Smooth muscle cell (in vitro differentiated cells): ENCODE results near the gene ZNF143. TPM values are rescaled to one million over a fixed set of nuclear protein-coding genes. Genes with fewer than 3 reads are reported as not detected.
"Not testable (repeated sequence)": the region's sequence is repeated elsewhere in the genome, so short reads cannot be mapped to it uniquely, and the experiment has no call there.

Experiments
- DNase-seq: peaks from one replicate; lab custom pipeline; 2025; ENCODE audit not compliant: unreplicated experiment; lab: John Stamatoyannopoulos, UW
- H2AFZ ChIP-seq: fragments of 200-600 bp; sonication (generic); 2 replicates; pipeline ENCODE4 v1.6.0; 2016; ENCODE audit warnings: antibody characterized with exemption, low read depth, mild to moderate bottlenecking
- H3F3A ChIP-seq: fragments of 200-600 bp; sonication (generic); 2 replicates; pipeline ENCODE4 v1.6.0; 2017; ENCODE audit warnings: antibody characterized with exemption, low read depth
- H3K27ac ChIP-seq: fragments of 200-600 bp; sonication (generic); 2 replicates; pipeline ENCODE4 v1.5.1; 2016; ENCODE audit warnings: low read depth, mild to moderate bottlenecking
- H3K27me3 ChIP-seq: fragments of 200-600 bp; sonication (generic); 2 replicates; pipeline ENCODE4 v1.6.1; 2016; ENCODE audit warnings: low read depth, mild to moderate bottlenecking
- H3K36me3 ChIP-seq: fragments of 200-600 bp; sonication (generic); 2 replicates; pipeline ENCODE4 v1.5.1; 2016; ENCODE audit warnings: low read depth
- H3K4me1 ChIP-seq: fragments of 200-600 bp; sonication (generic); 2 replicates; pipeline ENCODE4 v1.5.1; 2016; ENCODE audit warnings: low read depth
- H3K4me2 ChIP-seq: fragments of 200-600 bp; sonication (generic); 2 replicates; pipeline ENCODE4 v1.6.0; 2016; ENCODE audit warnings: mild to moderate bottlenecking
- H3K4me3 ChIP-seq: fragments of 200-600 bp; sonication (generic); 2 replicates; pipeline ENCODE4 v1.5.1; 2016; ENCODE audit warnings: mild to moderate bottlenecking
- H3K79me2 ChIP-seq: fragments of 200-600 bp; sonication (generic); 2 replicates; pipeline ENCODE4 v1.6.0; 2016; ENCODE audit warnings: low read depth, mild to moderate bottlenecking
- H3K9ac ChIP-seq: fragments of 200-600 bp; sonication (generic); 2 replicates; pipeline ENCODE4 v1.6.0; 2016; ENCODE audit warnings: low read depth
- H3K9me3 ChIP-seq: fragments of 200-600 bp; sonication (generic); replicated peaks from 2 replicates; pipeline ENCODE4 v1.5.1; 2016; ENCODE audit warnings: low read depth
- H4K20me1 ChIP-seq: fragments of 200-600 bp; sonication (generic); 2 replicates; pipeline ENCODE4 v1.6.0; 2016; ENCODE audit warnings: low read depth
- WGBS: methylation state at CpG from one replicate; pipeline ENCODE4 v1.1.7; 2016; ENCODE audit warnings: low lambda C conversion rate; 5-methylcytosine and 5-hydroxymethylcytosine counted together
- polyA plus RNA-seq: library from polyadenylated mRNA; unstranded; fragments of >200 nt; fragmentation: Nextera tagmentation; extraction: Ambion mirVana; gene quantifications from 2 replicates; pipeline ENCODE4 v1.2.1, GENCODE V29; 2016
- total RNA-seq: library from RNA; depleted of rRNA; stranded (reverse); fragments of >200 nt; gene quantifications from 2 replicates; pipeline ENCODE4 v1.2.3, GENCODE V29; 2014
- TF ChIP-seq, protein P1 (sequence below): fragments of 200-600 bp; sonication (generic); IDR thresholded peaks from 2 replicates; pipeline ENCODE4 v1.5.1; 2017; ENCODE audit warnings: borderline replicate concordance, mild to moderate bottlenecking, antibody characterized with exemption; ENCODE audit not compliant: insufficient read depth, poor library complexity, severe bottlenecking

Gene ZNF143
- total and polyA plus RNA-seq, 2 experiments from 2014 or later = 30.9 to 48.6 TPM

DNA sequence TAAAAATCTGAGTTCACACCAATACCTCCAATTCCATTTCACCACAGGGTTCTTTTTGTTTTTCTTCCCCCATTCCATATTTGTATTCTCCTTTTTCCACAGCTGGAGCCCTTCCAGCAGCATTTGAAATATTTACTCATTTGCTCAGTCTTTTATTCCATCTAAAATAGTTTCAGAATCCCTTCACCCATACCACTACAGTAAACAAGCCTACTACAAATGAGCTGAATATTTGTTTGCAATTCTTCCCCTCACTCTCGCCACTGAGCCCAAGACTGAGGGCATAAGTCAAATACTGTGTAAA lies 46.4 kb downstream of the ZNF143 start:
- TF ChIP-seq, protein P1, sequence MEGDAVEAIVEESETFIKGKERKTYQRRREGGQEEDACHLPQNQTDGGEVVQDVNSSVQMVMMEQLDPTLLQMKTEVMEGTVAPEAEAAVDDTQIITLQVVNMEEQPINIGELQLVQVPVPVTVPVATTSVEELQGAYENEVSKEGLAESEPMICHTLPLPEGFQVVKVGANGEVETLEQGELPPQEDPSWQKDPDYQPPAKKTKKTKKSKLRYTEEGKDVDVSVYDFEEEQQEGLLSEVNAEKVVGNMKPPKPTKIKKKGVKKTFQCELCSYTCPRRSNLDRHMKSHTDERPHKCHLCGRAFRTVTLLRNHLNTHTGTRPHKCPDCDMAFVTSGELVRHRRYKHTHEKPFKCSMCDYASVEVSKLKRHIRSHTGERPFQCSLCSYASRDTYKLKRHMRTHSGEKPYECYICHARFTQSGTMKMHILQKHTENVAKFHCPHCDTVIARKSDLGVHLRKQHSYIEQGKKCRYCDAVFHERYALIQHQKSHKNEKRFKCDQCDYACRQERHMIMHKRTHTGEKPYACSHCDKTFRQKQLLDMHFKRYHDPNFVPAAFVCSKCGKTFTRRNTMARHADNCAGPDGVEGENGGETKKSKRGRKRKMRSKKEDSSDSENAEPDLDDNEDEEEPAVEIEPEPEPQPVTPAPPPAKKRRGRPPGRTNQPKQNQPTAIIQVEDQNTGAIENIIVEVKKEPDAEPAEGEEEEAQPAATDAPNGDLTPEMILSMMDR = no peak
- no peak overlapping the region for H3K27ac ChIP-seq
- no peak overlapping the region for H2AFZ ChIP-seq
- H3F3A ChIP-seq = no peaks in the 10 kb centered on the region
- no peaks in the 10 kb centered on the region for H3K4me1 ChIP-seq
- no peak overlapping the region for H3K4me3 ChIP-seq
- H3K27me3 ChIP-seq = no peaks in the 10 kb centered on the region
- no peak overlapping the region for H3K4me2 ChIP-seq
- H3K9ac ChIP-seq = no peak overlapping the region
- no peaks in the 10 kb centered on the region for H3K9me3 ChIP-seq
- H3K36me3 ChIP-seq = peaks cover 3% of the 10 kb centered on the region
- no peak for DNase-seq
- no peaks in the 10 kb centered on the region for H4K20me1 ChIP-seq
- H3K79me2 ChIP-seq = no peaks in the 10 kb centered on the region
- WGBS = 100% methylated on average over 1 of the region's 1 CpG

DNA sequence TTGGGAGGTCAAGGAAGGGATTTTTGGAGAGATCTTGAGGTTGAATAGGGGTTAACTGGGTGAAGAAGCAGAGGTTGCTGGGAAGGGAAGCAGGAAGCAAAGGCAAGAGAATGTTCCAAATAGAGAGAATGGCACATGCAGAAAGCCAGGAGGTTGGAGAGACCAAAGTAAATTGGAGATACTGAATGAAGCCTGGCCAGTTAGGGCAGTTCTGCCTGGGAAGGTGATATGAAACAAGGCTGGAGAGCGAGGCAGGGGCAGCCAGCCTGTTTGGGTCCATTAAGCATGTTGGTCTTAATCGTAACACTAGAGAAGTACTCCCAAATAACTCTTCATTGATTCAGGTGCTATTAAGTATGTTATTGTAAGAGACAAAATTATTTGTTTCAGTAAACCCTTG lies 48.2 kb downstream of the ZNF143 start:
- Histone ChIP-seq H3K4me1 (no peaks in the 10 kb centered on the region), H3K79me2 (no peaks in the 10 kb centered on the region), H3K4me3 (no peak overlapping the region), H4K20me1 (no peaks in the 10 kb centered on the region), H2AFZ (no peak overlapping the region), H3K9ac (no peak overlapping the region), H3K4me2 (no peak overlapping the region), H3K36me3 (peaks cover 15% of the 10 kb centered on the region), H3K27ac (peak overlapping the region; percentile 1), H3F3A (no peaks in the 10 kb centered on the region), H3K9me3 (no peaks in the 10 kb centered on the region), H3K27me3 (no peaks in the 10 kb centered on the region)
- TF ChIP-seq, protein P1 = no peak
- no peak for DNase-seq
- WGBS = 81% methylated on average over 2 of the region's 2 CpGs

DNA sequence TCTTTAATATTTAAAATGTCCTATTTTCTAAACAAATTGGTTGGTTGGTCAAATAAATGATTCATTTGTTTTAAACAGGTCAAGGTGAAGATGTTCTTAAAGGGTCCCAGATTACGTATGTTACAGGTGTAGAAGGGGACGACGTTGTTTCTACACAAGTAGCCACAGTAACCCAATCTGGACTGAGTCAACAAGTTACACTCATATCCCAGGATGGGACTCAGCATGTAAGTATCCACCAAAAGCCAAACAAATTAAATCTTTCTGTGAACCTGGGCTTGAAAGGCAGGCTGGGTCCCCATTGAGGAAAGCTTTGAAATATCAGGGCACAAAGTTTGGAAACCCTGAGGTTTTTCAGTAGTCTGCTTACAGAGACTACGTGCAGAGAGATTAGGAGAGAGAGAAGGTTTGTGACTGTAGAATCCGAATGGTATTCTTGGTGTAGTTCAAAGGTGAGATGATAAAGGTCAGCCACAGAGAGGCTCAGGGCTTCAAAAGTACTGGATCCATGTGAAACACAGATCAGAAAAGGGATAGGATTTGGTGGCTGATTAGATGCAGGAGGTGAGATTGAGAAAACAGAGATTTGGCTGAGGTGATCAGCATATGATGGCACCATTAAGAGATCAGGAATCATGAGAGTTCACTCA lies 51.7 kb downstream of the ZNF143 start:
- Histone ChIP-seq H3K9me3 (no peaks in the 10 kb centered on the region), H3F3A (no peaks in the 10 kb centered on the region), H4K20me1 (no peaks in the 10 kb centered on the region), H2AFZ (no peak overlapping the region), H3K9ac (no peak overlapping the region), H3K4me1 (no peaks in the 10 kb centered on the region), H3K4me3 (no peak overlapping the region), H3K27ac (no peak overlapping the region), H3K27me3 (no peaks in the 10 kb centered on the region), H3K79me2 (no peaks in the 10 kb centered on the region), H3K4me2 (no peak overlapping the region), H3K36me3 (peaks cover 29% of the 10 kb centered on the region)
- 95% methylated on average over 5 of the region's 5 CpGs for WGBS
- TF ChIP-seq, protein P1 = no peak
- DNase-seq = no peak

DNA sequence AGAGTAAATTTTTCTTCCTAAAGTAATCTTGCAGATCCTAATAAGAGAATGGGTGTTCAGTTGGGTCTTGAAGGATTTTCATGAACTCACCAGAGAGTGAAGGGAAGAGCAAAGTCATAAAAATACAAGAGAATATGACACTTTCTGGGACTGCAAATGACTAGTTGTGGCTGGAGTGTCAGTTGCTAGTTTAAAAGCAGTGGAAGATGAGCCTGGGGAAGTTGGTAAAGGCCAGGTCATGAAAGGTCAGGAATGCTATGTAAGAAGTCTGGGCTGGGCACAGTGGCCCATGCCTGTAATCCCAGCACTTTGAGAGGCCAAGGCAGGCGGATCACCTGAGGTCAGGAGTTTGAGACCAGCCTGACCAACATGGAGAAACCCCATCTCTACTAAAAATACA lies 53.8 kb downstream of the ZNF143 start:
- H3K79me2 ChIP-seq, H3K4me2 ChIP-seq, H3K4me1 ChIP-seq, H3K9me3 ChIP-seq, H2AFZ ChIP-seq, H3K9ac ChIP-seq, H3K4me3 ChIP-seq, DNase-seq, H4K20me1 ChIP-seq, H3F3A ChIP-seq, H3K27me3 ChIP-seq, H3K27ac ChIP-seq: not testable (repeated sequence)
- 100% methylated on average over 1 of the region's 1 CpG for WGBS
- H3K36me3 ChIP-seq = peaks cover 29% of the 10 kb centered on the region
